H9 (cell line): Measurements from ENCODE around the gene AGA. TPM values are rescaled to one million over a fixed set of nuclear protein-coding genes. Genes with fewer than 3 reads are reported as not detected.

Experiments
- DNase-seq: peaks from one replicate; pipeline ENCODE4 v3.0.0-alpha.2; 2017
- H2AFZ ChIP-seq: one replicate; pipeline ENCODE4 v1.6.1; 2013; ENCODE audit warnings: mild to moderate bottlenecking, low read length, control low read depth, moderate library complexity
- H2AK5ac ChIP-seq: 2 replicates; pipeline ENCODE4 v1.6.1; 2013; ENCODE audit warnings: low read length, control low read depth, mixed read lengths; ENCODE audit not compliant: insufficient read length
- H2BK120ac ChIP-seq: one replicate; pipeline ENCODE4 v1.6.1; 2013; ENCODE audit warnings: low read depth, mild to moderate bottlenecking, low read length, control low read depth, inconsistent platforms; ENCODE audit not compliant: poor library complexity, severe bottlenecking
- H2BK12ac ChIP-seq: 2 replicates; pipeline ENCODE4 v1.6.1; 2013; ENCODE audit warnings: low read length, control low read depth, mixed read lengths, low read depth; ENCODE audit not compliant: insufficient read length
- H2BK15ac ChIP-seq: 2 replicates; pipeline ENCODE4 v1.6.1; 2013; ENCODE audit warnings: low read depth, low read length, control low read depth
- H2BK20ac ChIP-seq: one replicate; pipeline ENCODE4 v1.6.1; 2013; ENCODE audit warnings: low read depth, mild to moderate bottlenecking, low read length, control low read depth, inconsistent platforms; ENCODE audit not compliant: poor library complexity, severe bottlenecking
- H2BK5ac ChIP-seq: 2 replicates; pipeline ENCODE4 v1.6.1; 2013; ENCODE audit warnings: low read length, control low read depth, mixed read lengths; ENCODE audit not compliant: insufficient read length
- H3K14ac ChIP-seq: 2 replicates; pipeline ENCODE4 v1.6.1; 2013; ENCODE audit warnings: low read length, control low read depth; ENCODE audit not compliant: insufficient read depth
- H3K18ac ChIP-seq: 2 replicates; pipeline ENCODE4 v1.6.1; 2013; ENCODE audit warnings: low read depth, mild to moderate bottlenecking, mixed read lengths, low read length, control low read depth; ENCODE audit not compliant: insufficient read length
- H3K23ac ChIP-seq: 2 replicates; pipeline ENCODE4 v1.6.1; 2013; ENCODE audit warnings: low read length, control low read depth, mixed read lengths, low read depth; ENCODE audit not compliant: insufficient read length
- H3K23me2 ChIP-seq: 2 replicates; pipeline ENCODE4 v1.6.1; 2013; ENCODE audit warnings: low read depth, mild to moderate bottlenecking, mixed read lengths, low read length, control low read depth; ENCODE audit not compliant: insufficient read length, poor library complexity, severe bottlenecking
- H3K27ac ChIP-seq: 2 replicates; pipeline ENCODE4 v1.5.1; 2013; ENCODE audit warnings: low read length, control low read depth, mixed read lengths, low read depth; ENCODE audit not compliant: insufficient read length
- H3K27me3 ChIP-seq: 2 replicates; pipeline ENCODE4 v1.6.1; 2013; ENCODE audit warnings: low read length, control low read depth, inconsistent platforms; ENCODE audit not compliant: insufficient read depth
- H3K4ac ChIP-seq: 2 replicates; pipeline ENCODE4 v1.6.1; 2013; ENCODE audit warnings: low read depth, mild to moderate bottlenecking, control low read depth, inconsistent platforms, low read length, moderate library complexity
- H3K4me1 ChIP-seq: 2 replicates; pipeline ENCODE4 v1.6.1; 2013; ENCODE audit warnings: low read length, control low read depth, inconsistent platforms; ENCODE audit not compliant: insufficient read depth
- H3K4me2 ChIP-seq: 2 replicates; pipeline ENCODE4 v1.6.1; 2013; ENCODE audit warnings: low read length, control low read depth, mixed read lengths; ENCODE audit not compliant: insufficient read length, insufficient read depth
- H3K56ac ChIP-seq: 2 replicates; pipeline ENCODE4 v1.6.1; 2013; ENCODE audit warnings: low read depth, mild to moderate bottlenecking, mixed read lengths, low read length, control low read depth; ENCODE audit not compliant: insufficient read length
- H3K79me1 ChIP-seq: 2 replicates; pipeline ENCODE4 v1.6.1; 2013; ENCODE audit warnings: low read depth, mild to moderate bottlenecking, moderate library complexity, low read length, control low read depth, inconsistent platforms; ENCODE audit not compliant: insufficient read depth, poor library complexity, severe bottlenecking
- H3K79me2 ChIP-seq: 2 replicates; pipeline ENCODE4 v1.6.1; 2013; ENCODE audit warnings: low read length, control low read depth, inconsistent platforms; ENCODE audit not compliant: insufficient read depth
- H3K9ac ChIP-seq: 2 replicates; pipeline ENCODE4 v1.6.1; 2013; ENCODE audit warnings: low read length, control low read depth, mixed read lengths; ENCODE audit not compliant: insufficient read length; ENCODE audit errors: extremely low read depth
- H3K9me3 ChIP-seq: one replicate; pipeline ENCODE4 v1.6.1; 2013; ENCODE audit warnings: low read depth, low read length, inconsistent platforms; ENCODE audit not compliant: control insufficient read depth
- H3T11ph ChIP-seq: one replicate; pipeline ENCODE4 v1.6.1; 2013; ENCODE audit warnings: mild to moderate bottlenecking, low read length, control low read depth, inconsistent platforms
- H4K20me1 ChIP-seq: one replicate; pipeline ENCODE4 v1.6.1; 2013; ENCODE audit not compliant: control insufficient read depth, insufficient read length, insufficient read depth
- H4K5ac ChIP-seq: 2 replicates; pipeline ENCODE4 v1.6.1; 2013; ENCODE audit warnings: low read depth, mild to moderate bottlenecking, mixed read lengths, low read length, control low read depth; ENCODE audit not compliant: insufficient read length
- H4K8ac ChIP-seq: replicated peaks from 2 replicates; pipeline ENCODE4 v1.6.1; 2013; ENCODE audit warnings: low read length, control low read depth, mixed read lengths, low read depth; ENCODE audit not compliant: insufficient read length
- H4K91ac ChIP-seq: 2 replicates; pipeline ENCODE4 v1.6.1; 2013; ENCODE audit warnings: low read depth, mild to moderate bottlenecking, moderate library complexity, mixed read lengths, low read length, control low read depth; ENCODE audit not compliant: insufficient read length
- H3K27ac Mint-ChIP-seq, 3 experiments: 2 replicates in 2 of 3; 3 replicates in 1 of 3; pipeline ENCODE4 v1.8.0; 2020 to 2021; ENCODE audit warnings: mixed read lengths in 3 of 3, mild to moderate bottlenecking in 1 of 3, moderate library complexity in 1 of 3
- H3K27me3 Mint-ChIP-seq: 2 replicates; pipeline ENCODE4 v1.8.0; 2021; ENCODE audit warnings: low read depth, mild to moderate bottlenecking, moderate library complexity, mixed read lengths
- H3K36me3 Mint-ChIP-seq, 3 experiments: 2 replicates in 2 of 3; 3 replicates in 1 of 3; pipeline ENCODE4 v1.8.0; 2020 to 2021; ENCODE audit warnings: low read depth in 3 of 3, mixed read lengths in 3 of 3; ENCODE audit not compliant: insufficient read depth in 1 of 3
- H3K4me1 Mint-ChIP-seq, 2 experiments: 2 replicates each; pipeline ENCODE4 v1.8.0; 2020; ENCODE audit warnings: mixed read lengths in 2 of 2
- H3K4me3 Mint-ChIP-seq, 2 experiments: 2 replicates in 1 of 2; 3 replicates in 1 of 2; pipeline ENCODE4 v1.8.0; 2020 to 2021; ENCODE audit warnings: mild to moderate bottlenecking in 2 of 2, mixed read lengths in 2 of 2, moderate library complexity in 1 of 2
- H3K9me3 Mint-ChIP-seq, 2 experiments: 2 replicates in 1 of 2; 3 replicates in 1 of 2; pipeline ENCODE4 v1.8.0; 2020; ENCODE audit warnings: mild to moderate bottlenecking in 2 of 2, mixed read lengths in 2 of 2, moderate library complexity in 1 of 2
- CTCF ChIP-seq: fragments of 200-600 bp; sonication (generic); conservative IDR thresholded peaks from 3 replicates; pipeline ENCODE4 v1.8.0; 2021; ENCODE audit warnings: antibody characterized with exemption, mild to moderate bottlenecking
- WGBS: extraction: QIAGEN DNeasy Blood & Tissue Kit; methylation state at CpG from one replicate; pipeline ENCODE4 v1.1.7; 2013; ENCODE audit warnings: missing lambda C conversion rate, low lambda C conversion rate, mixed read lengths; ENCODE audit not compliant: insufficient read length; ENCODE audit errors: extremely low coverage; 5-methylcytosine and 5-hydroxymethylcytosine counted together
- total RNA-seq: library from RNA; stranded (reverse); gene quantifications from 2 replicates; pipeline ENCODE4 v1.2.1, GENCODE V29; 2021

AGA gene
- total RNA-seq, 1 experiment from 2014 or later, result 10.0 TPM

DNA sequence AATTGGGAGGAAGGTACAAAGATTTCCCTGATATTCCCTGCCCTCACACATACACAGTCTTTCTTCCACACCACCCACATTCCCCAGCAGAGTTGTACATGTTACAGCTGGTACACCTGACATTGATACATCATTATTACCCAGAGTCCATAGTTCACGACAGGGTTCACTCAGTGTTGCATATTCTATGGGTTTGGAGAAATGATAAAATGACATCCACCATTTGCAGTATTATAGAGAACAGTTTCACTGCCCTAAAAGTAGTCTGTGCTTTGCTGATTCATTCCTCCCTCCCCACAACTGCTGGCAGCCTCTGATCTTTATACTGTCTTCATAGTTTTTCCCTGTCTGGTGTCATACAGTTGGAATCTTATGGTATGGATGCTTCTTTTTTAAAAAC is 15.0 kb downstream of the AGA start:
- no peak overlapping the region for H3K4ac ChIP-seq
- no peaks in the 10 kb centered on the region for H4K20me1 ChIP-seq
- no peaks in the 10 kb centered on the region for H3K27me3 ChIP-seq
- H2AFZ ChIP-seq, result no peak overlapping the region
- H3K27ac ChIP-seq, result no peak overlapping the region
- H2AK5ac ChIP-seq, result no peak overlapping the region
- no peaks in the 10 kb centered on the region for H3K79me1 ChIP-seq
- no peaks in the 10 kb centered on the region for H3K9me3 ChIP-seq
- no peaks in the 10 kb centered on the region for H3K23me2 ChIP-seq
- no peak overlapping the region for H3T11ph ChIP-seq
- TF ChIP-seq CTCF, result no peak
- H3K14ac ChIP-seq, result no peak overlapping the region
- no peaks in the 10 kb centered on the region for H3K4me1 ChIP-seq
- no peak overlapping the region for H2BK5ac ChIP-seq
- Mint-ChIP-seq H3K27ac (no peak overlapping the region), H3K9me3 (no peaks in the 10 kb centered on the region), H3K4me1 (0 out of 4 replicates have a peak, but pooled peaks cover 0 to 2% of the 10 kb centered on the region in 2 experiments), H3K4me3 (no peak overlapping the region), H3K27me3 (no peaks in the 10 kb centered on the region), H3K36me3 (no peaks in the 10 kb centered on the region; a peak in 1 of 7 replicates)
- no peak overlapping the region for H4K5ac ChIP-seq
- no peak overlapping the region for H3K23ac ChIP-seq
- H4K91ac ChIP-seq, result no peak overlapping the region
- no peak overlapping the region for H2BK120ac ChIP-seq
- no peak overlapping the region for H2BK12ac ChIP-seq
- no peaks in the 10 kb centered on the region for H3K79me2 ChIP-seq
- no peak overlapping the region for H3K56ac ChIP-seq
- no peak overlapping the region for H3K9ac ChIP-seq
- no peak overlapping the region for H2BK15ac ChIP-seq
- no peak overlapping the region for H2BK20ac ChIP-seq
- WGBS, result no CpG with 5 or more reads among the region's 1 CpG
- H3K18ac ChIP-seq, result no peak overlapping the region
- no peak for DNase-seq
- no peak overlapping the region for H4K8ac ChIP-seq
- no peak overlapping the region for H3K4me2 ChIP-seq
